SK-N-SH (cell line): ENCODE measurements around the gene TENT4A. TPM values are rescaled to one million over a fixed set of nuclear protein-coding genes. Genes with fewer than 3 reads are reported as not detected.

Experiments
- CTCF ChIA-PET: fragments of 300-600, 350-600 bp; formaldehyde crosslinking; extraction: SDS; loops from one replicate; lab custom pipeline; 2021; lab: Yijun Ruan, JAX
- POLR2A ChIA-PET: fragments of 350-600 bp; sonication (Branson Sonifier 250); formaldehyde crosslinking; extraction: SDS; loops from one replicate; lab custom pipeline; 2020; ENCODE audit warnings: antibody characterized with exemption, inconsistent platforms; lab: Yijun Ruan, JAX
- DNase-seq: peaks from one replicate; pipeline ENCODE4 v3.0.0; 2012
- H2AFZ ChIP-seq: fragments of 200-600 bp; sonication (generic); 2 replicates; pipeline ENCODE4 v1.8.1; 2016; ENCODE audit warnings: antibody characterized with exemption, mild to moderate bottlenecking, low read depth
- H3F3A ChIP-seq: fragments of 200-600 bp; sonication (generic); replicated peaks from 2 replicates; pipeline ENCODE3; 2016; ENCODE audit warnings: antibody characterized with exemption, mild to moderate bottlenecking; ENCODE audit not compliant: insufficient read depth
- H3K27ac ChIP-seq, 2 experiments: fragments of 200-500 bp in 1 of 2; fragments of 200-600 bp in 1 of 2; sonication (Bioruptor generic) in 1 of 2; sonication (generic), shearing (Covaris generic) in 1 of 2; 2 replicates each; pipeline versions ENCODE4 v1.5.1 to v1.6.1; 2014 to 2016; ENCODE audit warnings: low read depth in 2 of 2, inconsistent platforms in 1 of 2, low read length in 1 of 2, mild to moderate bottlenecking in 1 of 2, mixed read lengths in 1 of 2
- H3K27me3 ChIP-seq: fragments of 200-600 bp; sonication (generic), shearing (Covaris generic); 2 replicates; pipeline ENCODE4 v1.6.1; 2016; ENCODE audit warnings: mixed run types; ENCODE audit not compliant: insufficient read depth
- H3K36me3 ChIP-seq, 2 experiments: fragments of 200-500 bp in 1 of 2; fragments of 200-600 bp in 1 of 2; sonication (Bioruptor generic) in 1 of 2; sonication (generic) in 1 of 2; replicated peaks in 1 of 2; 2 replicates each; pipeline versions ENCODE3 to v1.5.1; 2014 to 2016; ENCODE audit warnings: low read length in 1 of 2, mild to moderate bottlenecking in 1 of 2; ENCODE audit not compliant: insufficient read depth in 2 of 2, control insufficient read depth in 1 of 2
- H3K4me1 ChIP-seq, 2 experiments: fragments of 200-500 bp in 1 of 2; fragments of 200-600 bp in 1 of 2; sonication (Bioruptor generic) in 1 of 2; sonication (generic), shearing (Covaris generic) in 1 of 2; 2 replicates each; pipeline versions ENCODE4 v1.5.1 to v1.6.1; 2014 to 2016; ENCODE audit warnings: low read depth in 1 of 2, low read length in 1 of 2, mixed run types in 1 of 2; ENCODE audit not compliant: insufficient read depth in 2 of 2, control insufficient read depth in 1 of 2
- H3K4me2 ChIP-seq: fragments of 200-600 bp; sonication (generic), shearing (Covaris generic); 2 replicates; pipeline ENCODE4 v1.6.1; 2017; ENCODE audit warnings: mixed run types
- H3K4me3 ChIP-seq, 2 experiments: fragments of 200-500 bp in 1 of 2; fragments of 200-600 bp in 1 of 2; sonication (Bioruptor generic) in 1 of 2; sonication (generic), shearing (Covaris generic) in 1 of 2; 2 replicates each; pipeline versions ENCODE4 v1.5.1 to v1.8.1; 2014 to 2016; ENCODE audit warnings: low read depth in 2 of 2, inconsistent platforms in 1 of 2, low read length in 1 of 2, mild to moderate bottlenecking in 1 of 2, mixed read lengths in 1 of 2, moderate library complexity in 1 of 2
- H3K79me2 ChIP-seq: fragments of 200-600 bp; sonication (generic); 2 replicates; pipeline ENCODE4 v1.8.1; 2017; ENCODE audit warnings: mild to moderate bottlenecking; ENCODE audit not compliant: insufficient read depth
- H3K9ac ChIP-seq: fragments of 200-600 bp; sonication (generic); 2 replicates; pipeline ENCODE4 v1.6.1; 2017; ENCODE audit warnings: mixed run types
- H3K9me2 ChIP-seq: fragments of 200-600 bp; sonication (generic); 2 replicates; pipeline ENCODE4 v1.6.1; 2017; ENCODE audit warnings: mixed run types
- H3K9me3 ChIP-seq: fragments of 200-600 bp; sonication (generic); 2 replicates; pipeline ENCODE4 v1.6.1; 2017; ENCODE audit warnings: mixed run types, mild to moderate bottlenecking, moderate library complexity
- H4K20me1 ChIP-seq: fragments of 200-600 bp; sonication (generic); 2 replicates; pipeline ENCODE4 v1.6.1; 2017; ENCODE audit warnings: mild to moderate bottlenecking, mixed run types; ENCODE audit not compliant: insufficient read depth
- EP300 ChIP-seq, 2 experiments: IDR thresholded peaks; 2 replicates each; pipeline versions ENCODE4 v1.4.0 to v1.6.1; 2012; ENCODE audit warnings: borderline replicate concordance in 1 of 2, low read depth in 1 of 2, low read length in 1 of 2
- FOXJ3 ChIP-seq: sonication (generic); formaldehyde crosslinking; IDR thresholded peaks from 2 replicates; pipeline ENCODE4 v1.5.1; 2020; ENCODE audit warnings: mild to moderate bottlenecking, missing genetic modification reagents
- GABPA ChIP-seq: IDR thresholded peaks from 2 replicates; pipeline ENCODE4 v1.4.0; 2012; ENCODE audit warnings: low read depth, mild to moderate bottlenecking
- GATA2 ChIP-seq: sonication (generic); formaldehyde crosslinking; IDR thresholded peaks from 2 replicates; pipeline ENCODE4 v1.5.0; 2020; ENCODE audit warnings: mild to moderate bottlenecking, missing genetic modification reagents
- MAX ChIP-seq: IDR thresholded peaks from 2 replicates; pipeline ENCODE4 v1.4.0; 2012; ENCODE audit warnings: low read depth
- MXI1 ChIP-seq: IDR thresholded peaks from 2 replicates; pipeline ENCODE4 v1.6.1; 2012; ENCODE audit warnings: mild to moderate bottlenecking, low read depth, low read length, improper control_type of control experiment
- PBX3 ChIP-seq: IDR thresholded peaks from 2 replicates; pipeline ENCODE4; 2012
- POLR2AphosphoS5 ChIP-seq: IDR thresholded peaks from 2 replicates; pipeline ENCODE4 v1.6.1; 2012; ENCODE audit warnings: low read depth, low read length
- RCOR1 ChIP-seq: fragments of 150-350 bp; IDR thresholded peaks from 2 replicates; pipeline ENCODE4 v1.6.1; 2017; ENCODE audit warnings: antibody characterized with exemption, low read length
- REST ChIP-seq: IDR thresholded peaks from 2 replicates; pipeline ENCODE4 v1.6.1; 2012; ENCODE audit warnings: mild to moderate bottlenecking, low read depth, low read length, moderate library complexity
- TCF12 ChIP-seq: IDR thresholded peaks from 2 replicates; pipeline ENCODE4 v1.4.0; 2012
- TEAD4 ChIP-seq: IDR thresholded peaks from 2 replicates; pipeline ENCODE4 v1.4.0; 2012; ENCODE audit warnings: mild to moderate bottlenecking, borderline replicate concordance; ENCODE audit not compliant: insufficient read depth
- USF1 ChIP-seq: IDR thresholded peaks from 2 replicates; pipeline ENCODE4 v1.4.0; 2012; ENCODE audit warnings: low read depth, borderline replicate concordance
- WGBS: methylation state at CpG from one replicate; pipeline ENCODE4 v1.1.6; 2017; ENCODE audit warnings: low lambda C conversion rate; 5-methylcytosine and 5-hydroxymethylcytosine counted together
- polyA plus RNA-seq, 3 experiments: library from polyadenylated mRNA; depleted of rRNA; stranded (reverse); fragments of >200 nt; gene quantifications; 2 replicates each; pipeline ENCODE4 v1.2.3, GENCODE V29; 2012

The TENT4A gene
- polyA plus RNA-seq, 1 of the 3 experiments (the other 2 are of a cell fraction), result 6.0 TPM

- H3K4me3 ChIP-seq, result no peak overlapping the region
- H3K9me2 ChIP-seq, result no peaks in the 10 kb centered on the region
- no peaks in the 10 kb centered on the region for H3K27me3 ChIP-seq
- H3F3A ChIP-seq, result peaks cover 2% of the 10 kb centered on the region
- no peak overlapping the region for H3K27ac ChIP-seq
- H3K9ac ChIP-seq, result no peak overlapping the region
- H3K79me2 ChIP-seq, result no peaks in the 10 kb centered on the region
- no peaks in the 10 kb centered on the region for H3K36me3 ChIP-seq
- peaks cover 4 to 19% of the 10 kb centered on the region in 2 experiments for H3K4me1 ChIP-seq
- POLR2A ChIA-PET, result no interaction called here
- H3K4me2 ChIP-seq, result no peak overlapping the region
- CTCF ChIA-PET, result interaction anchor here (0.6 to 2.2 kb wide), 2 partner anchors 23 to 975 kb away, joined by 3 to 11 read pairs; no protein-coding TSS in a partner anchor
- no peak for DNase-seq
- H3K9me3 ChIP-seq, result no peaks in the 10 kb centered on the region
- TF ChIP-seq RCOR1 (no peak), TCF12 (no peak), POLR2AphosphoS5 (no peak), USF1 (no peak), GABPA (no peak), PBX3 (no peak), MXI1 (no peak)
- no peak overlapping the region for H2AFZ ChIP-seq
- 82% methylated on average over 9 of the region's 11 CpGs for WGBS
- H4K20me1 ChIP-seq, result no peaks in the 10 kb centered on the region
These were observed 57.8 kb downstream of the TENT4A start for GRCh38 chr5:6770826-6771607.

GRCh38 chr5:6772886-6773285 is 59.7 kb downstream of the TENT4A start:
- Histone ChIP-seq H3K27ac (peak overlapping the region in 1 of 2 experiments; percentile 58; a peak in 1 of 4 replicates), H3F3A (no peaks in the 10 kb centered on the region), H3K79me2 (no peaks in the 10 kb centered on the region), H3K27me3 (no peaks in the 10 kb centered on the region), H3K9me3 (no peaks in the 10 kb centered on the region), H3K4me1 (peaks cover 0 to 10% of the 10 kb centered on the region in 2 experiments; a peak in 1 of 4 replicates), H3K9me2 (no peaks in the 10 kb centered on the region), H3K4me3 (peak overlapping the region; percentile 44 to 47), H3K4me2 (peak overlapping the region; percentile 67), H3K9ac (no peak overlapping the region), H3K36me3 (no peaks in the 10 kb centered on the region), H2AFZ (0 out of 2 replicates have a peak overlapping the region, but pooled peaks have one; percentile 16), H4K20me1 (no peaks in the 10 kb centered on the region)
- TF ChIP-seq GABPA (no peak), MAX (no peak), POLR2AphosphoS5 (no peak), EP300 (IDR thresholded peaks at IDR 0.05; ENCODE audit: borderline replicate concordance in 1 of 2, low read depth in 1 of 2, low read length in 1 of 2) (no peak), GATA2 (CRISPR knock-in tag) (no peak), REST (no peak), FOXJ3 (no peak), TEAD4 (no peak)
- 68% methylated on average over 9 of the region's 11 CpGs for WGBS
- POLR2A ChIA-PET, result no interaction called here
- DNase-seq, result no peak
- CTCF ChIA-PET, result interaction anchor here (1.6 kb wide), 1 partner anchor 48 kb away, joined by 6 read pairs; no protein-coding TSS in a partner anchor
